Measurements from ENCODE around the gene RPRD1B.

Gene RPRD1B

DNA sequence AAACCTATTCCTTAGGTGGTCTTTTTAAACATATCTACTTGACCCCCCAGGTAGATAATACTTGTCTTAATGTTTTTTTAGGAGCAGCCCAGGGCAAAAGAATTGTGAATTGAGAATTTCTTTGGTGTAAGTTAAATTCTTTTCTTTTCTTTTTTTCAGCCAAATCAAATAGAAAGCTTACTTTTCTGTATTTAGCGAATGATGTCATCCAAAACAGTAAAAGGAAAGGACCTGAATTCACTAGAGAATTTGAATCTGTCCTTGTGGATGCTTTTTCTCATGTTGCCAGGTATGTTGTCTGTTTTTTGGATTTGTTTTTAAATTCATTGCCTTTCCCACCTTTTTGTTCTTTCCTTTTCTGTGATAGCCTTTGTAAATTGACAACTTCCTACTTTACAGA is 6.7 kb downstream of the RPRD1B start:
- no peak for DNase-seq

DNA sequence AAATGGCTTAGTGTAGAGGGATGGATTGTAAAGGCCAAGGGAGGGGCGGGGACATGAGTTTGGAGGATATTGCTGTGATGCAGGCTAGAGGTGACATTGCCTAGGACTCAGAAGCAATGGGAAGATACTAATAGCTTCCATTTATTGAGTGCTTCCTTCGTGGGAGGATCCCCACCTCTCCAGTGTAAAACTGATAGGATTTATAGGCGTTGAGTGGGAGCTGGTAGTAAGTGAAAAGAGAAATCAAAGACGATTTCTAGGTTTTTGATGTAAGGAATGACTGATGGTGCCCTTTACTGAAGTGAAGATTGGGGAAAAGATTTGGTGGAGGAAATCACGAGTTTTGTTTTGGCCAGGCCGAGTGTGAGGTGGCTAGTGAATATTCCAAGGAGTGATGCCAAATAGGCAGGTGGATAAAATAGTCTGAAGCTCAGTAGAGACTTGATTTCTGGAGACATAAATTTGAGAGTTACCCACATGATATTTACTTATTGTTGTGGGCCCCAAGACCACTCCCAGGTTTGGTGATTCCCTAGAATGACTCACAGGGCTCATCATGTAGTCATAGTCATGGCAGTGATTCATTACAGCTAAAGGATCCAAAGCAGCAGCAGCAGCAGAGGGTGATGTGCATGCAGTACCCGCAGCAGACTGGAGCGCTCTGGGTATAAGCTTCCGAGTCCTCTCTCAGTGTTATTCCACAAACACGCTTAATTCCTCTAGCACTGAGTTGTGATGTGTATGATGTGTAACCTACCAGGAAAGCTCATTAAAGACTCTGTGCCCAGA is 10.2 kb downstream of the RPRD1B start:
- no peak for DNase-seq

DNA sequence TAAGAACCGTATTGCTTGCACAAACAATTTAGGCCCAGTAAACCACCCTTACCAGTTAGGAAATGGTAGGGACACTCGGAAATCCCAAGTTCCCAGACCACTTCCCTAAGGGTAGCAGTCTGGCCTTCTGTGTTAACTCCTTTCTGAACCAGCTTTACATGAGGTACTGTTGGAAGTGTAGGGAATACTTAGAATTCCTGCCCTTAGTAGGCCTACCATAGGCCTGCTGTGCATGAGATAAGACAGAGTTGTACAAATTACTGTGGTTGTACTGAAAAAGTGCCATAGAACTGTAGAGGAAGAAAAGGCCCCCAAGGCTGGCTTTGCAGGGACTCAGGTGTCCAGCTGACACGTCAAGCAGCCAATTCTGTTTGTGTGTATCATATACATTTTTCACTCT is 11.1 kb downstream of the RPRD1B start:
- no peak for DNase-seq

DNA sequence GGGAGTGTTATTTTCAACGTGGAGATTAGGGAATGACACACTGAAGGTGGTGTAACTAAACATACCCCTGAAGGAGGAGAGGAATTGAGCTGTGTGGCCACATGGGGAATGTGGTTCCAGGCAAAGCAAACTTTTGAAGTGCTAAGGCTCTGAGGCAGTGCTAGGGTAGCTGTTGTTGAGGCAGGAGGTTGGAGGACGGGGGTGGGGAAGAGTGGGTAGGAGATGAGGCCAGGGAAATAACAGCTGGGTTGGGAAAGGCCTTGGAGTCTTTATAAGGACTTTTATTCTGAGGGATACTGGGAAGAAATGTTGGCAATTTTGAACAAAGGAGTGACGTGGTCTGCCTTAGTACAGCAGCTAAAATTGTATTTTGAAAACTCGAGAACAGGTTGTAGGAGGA is 13.0 kb downstream of the RPRD1B start:
- no peak for DNase-seq

GRCh38 chr20:38049800-38050199 is 16.3 kb downstream of the RPRD1B start:
- no peak for DNase-seq

DNA sequence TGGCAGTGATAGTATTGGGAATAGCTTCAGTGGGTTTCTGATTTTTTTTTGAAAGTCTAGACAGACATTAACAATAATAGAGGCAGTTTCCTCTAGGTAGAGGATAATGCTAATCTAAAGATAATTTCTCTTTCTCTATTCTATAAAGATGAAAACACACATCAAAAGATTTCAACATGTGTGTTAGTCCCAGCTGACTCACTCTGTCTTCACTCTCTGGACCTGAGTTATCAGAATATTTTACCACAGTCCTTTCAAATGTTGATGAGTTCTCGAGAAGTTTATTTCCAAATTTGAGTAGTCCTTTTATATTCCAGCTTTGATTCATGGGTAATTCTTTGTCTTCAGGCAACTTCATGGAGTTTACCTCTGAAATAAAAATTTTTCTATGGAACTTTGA is 17.1 kb downstream of the RPRD1B start:
- DNase-seq = no peak

DNA sequence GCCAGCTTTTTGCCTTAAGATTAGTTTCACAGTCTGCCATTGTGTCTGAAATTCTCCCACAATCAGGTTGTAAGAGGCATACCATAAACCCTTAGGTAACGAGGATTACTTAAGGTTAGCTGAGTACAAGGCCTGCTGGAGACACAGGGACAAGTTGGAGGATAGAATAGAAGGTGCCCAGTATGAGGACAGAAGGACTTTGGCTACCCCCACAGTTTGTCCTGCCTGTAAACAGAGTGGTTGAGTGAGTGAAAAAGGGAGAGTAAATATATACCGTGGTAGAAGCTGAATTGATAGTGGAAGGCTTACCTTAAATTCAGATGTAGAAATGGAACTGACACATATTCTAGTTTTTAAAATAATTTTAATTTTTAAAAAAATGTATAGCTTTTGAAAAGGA is 19.3 kb downstream of the RPRD1B start:
- DNase-seq = no peak

DNA sequence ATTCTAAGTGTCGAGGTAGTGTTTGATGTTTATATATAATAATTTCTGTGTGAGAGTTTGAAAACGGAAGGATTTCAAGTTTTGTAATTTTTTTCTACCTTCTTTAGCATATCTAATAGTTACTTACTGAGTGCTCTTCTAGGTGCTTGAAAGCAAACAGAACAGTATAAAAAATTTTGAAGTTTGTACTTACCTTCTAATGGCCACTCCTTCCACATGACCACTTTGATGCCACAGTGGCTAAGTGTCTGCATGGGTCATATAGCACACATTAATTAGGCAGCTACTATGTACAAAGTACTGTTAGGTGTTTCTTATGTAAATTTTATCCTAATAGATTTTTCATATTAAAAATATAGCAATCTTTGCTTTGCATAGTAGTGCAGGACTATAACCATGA is 21.1 kb downstream of the RPRD1B start:
- DNase-seq = no peak

DNA sequence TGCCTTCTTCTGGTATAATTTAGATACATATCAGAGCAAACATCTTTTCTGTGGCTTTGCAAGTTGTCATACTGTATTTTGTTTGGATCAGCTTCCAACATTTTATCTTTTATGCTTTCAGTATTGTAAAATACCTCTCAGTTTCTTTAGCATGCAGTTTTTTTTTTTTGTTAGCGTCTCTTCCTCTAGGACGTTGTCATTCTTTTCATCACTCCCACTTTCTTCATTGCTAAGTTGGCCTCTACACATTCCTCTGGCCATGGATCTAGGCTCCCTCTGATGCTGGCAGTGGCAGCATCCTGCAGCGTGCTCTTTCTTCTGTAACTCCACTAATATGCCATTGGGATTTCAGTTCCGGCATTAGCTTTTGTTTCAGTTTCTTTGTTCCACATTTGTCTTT is 21.7 kb downstream of the RPRD1B start:
- no peak for DNase-seq

DNA sequence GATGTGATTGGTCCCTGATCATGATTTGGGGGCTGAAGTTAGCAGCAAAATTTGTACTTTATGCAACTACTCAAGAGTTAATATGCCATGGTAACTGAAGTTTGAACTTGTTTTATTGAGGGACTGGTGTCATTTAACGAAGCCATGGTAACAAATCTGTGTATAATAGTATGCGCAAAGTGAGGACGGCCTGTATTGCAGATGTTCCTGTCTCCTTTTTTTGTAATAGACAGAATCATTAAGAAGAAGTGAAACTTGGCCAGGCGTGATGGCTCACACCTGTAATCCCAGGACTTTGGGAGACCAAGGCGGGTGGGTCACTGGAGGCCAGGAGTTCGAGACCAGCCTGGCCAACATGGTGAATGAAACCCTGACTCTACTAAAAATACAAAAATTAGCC is 22.3 kb downstream of the RPRD1B start:
- DNase-seq = no peak

DNA sequence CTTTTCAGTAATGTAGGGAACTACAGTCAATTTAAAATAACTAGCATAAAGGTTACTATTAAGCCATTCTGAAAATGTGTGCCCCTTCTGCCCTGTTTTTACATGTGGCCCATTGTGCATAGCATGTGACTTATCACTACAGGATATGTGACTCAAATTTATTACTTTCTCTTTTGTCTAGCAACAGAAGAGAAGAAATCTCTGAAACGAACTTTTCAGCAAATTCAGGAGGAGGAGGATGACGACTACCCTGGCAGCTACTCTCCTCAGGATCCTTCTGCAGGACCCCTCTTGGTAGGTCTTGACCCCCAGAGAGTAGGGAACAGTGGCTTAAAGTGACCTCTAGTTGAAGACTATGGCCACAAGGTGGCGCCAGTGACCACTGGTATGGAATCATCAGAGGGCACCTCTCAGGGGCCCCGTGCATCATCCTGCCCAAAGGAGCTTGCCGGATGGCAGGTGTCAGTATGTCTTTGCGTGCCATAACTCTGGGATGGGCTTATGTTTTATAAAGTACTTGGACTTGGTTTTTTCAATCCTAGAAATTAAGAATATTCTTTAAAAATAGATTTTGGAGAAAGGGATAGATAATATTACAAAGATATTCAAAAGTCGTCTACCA is 23.9 kb downstream of the RPRD1B start:
- DNase-seq = peak; percentile 72

GRCh38 chr20:38059832-38060231 is 26.3 kb downstream of the RPRD1B start:
- DNase-seq = no peak

DNA sequence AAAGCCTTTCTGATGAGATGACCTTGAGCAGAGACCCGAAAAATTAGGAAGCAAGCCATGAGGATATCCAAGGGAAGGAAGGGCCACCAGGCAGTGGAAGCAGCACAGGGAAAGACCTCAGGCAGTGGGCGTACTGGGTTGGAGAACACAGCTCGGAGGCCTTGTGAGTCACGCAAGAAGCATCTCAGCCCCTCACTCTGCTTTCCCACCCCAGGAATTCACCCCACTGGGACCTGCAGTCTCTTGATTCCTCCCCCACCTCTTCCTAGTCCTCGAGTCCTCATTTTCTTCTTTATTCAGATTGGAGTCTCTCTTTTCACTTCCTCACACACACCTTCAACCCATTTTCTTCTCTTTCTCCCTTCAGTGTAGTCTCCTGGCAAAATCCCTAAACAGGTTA is 27.0 kb downstream of the RPRD1B start:
- no peak for DNase-seq

GRCh38 chr20:38061109-38061508 is 27.6 kb downstream of the RPRD1B start:
- DNase-seq = no peak

GRCh38 chr20:38062890-38063289 is 29.3 kb downstream of the RPRD1B start:
- no peak for DNase-seq

DNA sequence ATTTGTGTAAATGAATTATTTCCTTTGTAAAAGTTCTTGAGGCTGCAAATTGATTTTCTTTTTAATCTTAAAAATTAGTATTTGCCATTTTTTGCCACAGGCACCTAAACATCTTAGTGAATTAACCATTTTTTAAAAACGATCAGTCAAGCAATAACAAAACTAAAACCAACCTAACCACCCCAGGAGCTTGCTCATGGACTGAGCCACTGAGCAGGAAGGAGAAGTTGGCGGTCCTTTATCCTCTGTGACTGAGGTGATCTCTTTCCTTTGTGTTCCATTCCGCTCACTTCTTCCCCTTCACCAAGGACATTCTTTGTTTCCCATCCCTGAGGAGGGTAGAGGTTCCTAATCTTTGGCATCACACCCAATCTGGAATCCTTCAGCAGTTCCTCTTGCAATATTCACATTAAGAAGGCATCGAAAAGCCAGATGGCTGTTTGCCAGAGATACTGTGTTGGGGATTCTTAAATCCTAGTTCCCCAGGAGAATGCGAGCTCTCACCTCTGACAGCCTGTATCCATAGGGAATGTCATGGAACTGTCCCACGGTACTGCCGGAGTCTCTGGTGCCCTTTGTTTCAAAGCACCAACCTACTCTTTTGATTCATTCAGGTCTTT is 30.5 kb downstream of the RPRD1B start:
- DNase-seq = no peak

GRCh38 chr20:38065764-38066375 is 32.3 kb downstream of the RPRD1B start:
- no peak for DNase-seq

DNA sequence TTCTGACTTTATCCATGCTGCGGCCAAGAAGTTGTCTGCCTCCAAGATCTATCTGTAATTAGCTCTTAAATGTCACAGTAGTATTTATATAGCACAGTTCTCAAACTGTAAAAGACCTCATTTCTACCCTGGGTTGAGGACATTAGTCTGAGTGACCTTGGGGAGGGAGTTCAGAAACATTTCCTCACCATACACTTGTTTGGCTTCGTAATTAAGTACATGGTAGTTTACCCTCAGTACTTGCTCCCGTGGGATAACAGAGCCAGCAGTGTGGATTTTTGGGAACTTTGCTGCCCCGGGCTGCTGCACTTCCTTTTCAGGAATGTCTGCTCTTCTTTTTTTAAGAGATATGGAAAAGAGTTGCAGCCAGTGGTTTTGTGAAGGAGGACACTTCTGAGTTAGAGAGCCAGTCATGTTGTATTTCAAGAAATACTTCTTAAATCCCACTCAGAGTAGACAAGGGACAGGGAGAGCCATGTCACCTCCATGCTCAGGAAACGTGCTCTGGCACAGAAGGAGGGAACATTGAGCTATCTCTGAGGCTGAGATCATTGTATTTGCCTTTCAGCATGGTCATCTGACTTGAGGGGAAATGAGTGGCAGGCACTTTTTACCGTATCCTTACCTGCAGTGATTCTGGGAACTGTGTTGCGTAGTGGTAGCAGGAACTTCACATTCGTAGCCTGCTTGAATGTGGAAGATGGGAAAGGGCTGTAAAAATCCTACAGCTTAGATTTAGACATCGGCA is 33.6 kb downstream of the RPRD1B start:
- no peak for DNase-seq

DNA sequence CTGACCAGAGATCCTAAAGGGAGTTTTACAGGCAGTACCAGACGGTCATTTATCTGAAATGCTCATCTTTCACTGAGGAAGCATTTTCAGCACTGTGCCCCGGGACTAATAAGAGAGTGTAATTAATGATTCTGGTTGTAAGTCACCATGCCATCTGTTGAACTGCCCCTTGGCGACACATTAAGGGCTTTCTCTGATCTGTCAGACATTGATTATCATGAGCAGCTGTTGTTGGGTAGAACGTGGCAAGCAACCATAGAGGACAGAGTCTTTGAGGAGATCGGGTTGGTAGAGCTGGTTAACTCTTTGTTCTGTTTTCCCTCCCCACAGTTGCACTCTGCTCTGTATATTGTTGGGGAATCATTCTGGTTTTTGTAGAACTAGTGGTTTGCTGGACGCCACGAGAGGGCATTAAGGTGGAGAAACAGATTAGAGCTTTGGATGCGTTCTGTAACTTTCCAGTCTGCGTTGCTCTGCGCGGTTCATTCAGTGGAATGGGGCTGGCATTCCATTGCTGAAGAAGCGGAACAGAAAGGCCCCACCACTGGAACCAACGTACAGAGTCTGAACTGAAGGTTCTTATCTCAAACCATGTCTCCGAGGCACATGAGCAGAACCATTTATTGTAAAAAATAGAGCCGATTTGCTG is 34.3 kb downstream of the RPRD1B start:
- no peak for DNase-seq

DNA sequence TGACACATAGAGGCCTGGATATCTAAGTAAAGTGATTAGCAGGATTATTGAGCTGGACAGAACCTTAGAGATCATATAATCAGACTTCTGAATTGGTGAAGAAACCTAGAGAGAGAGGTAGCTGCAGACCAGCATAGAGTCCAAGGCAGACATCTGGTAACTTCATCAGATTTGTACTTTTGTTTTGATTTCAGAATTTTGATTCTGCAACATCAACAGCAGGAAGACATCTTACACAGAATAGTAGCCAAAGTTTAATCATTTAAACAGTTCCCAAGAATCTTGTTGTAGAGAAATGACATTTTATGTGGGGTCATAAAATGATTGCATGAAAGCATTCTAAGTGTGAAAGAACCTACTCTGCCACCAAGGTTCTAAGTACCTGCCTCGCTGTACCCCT is 39.4 kb downstream of the RPRD1B start:
- no peak for DNase-seq

DNA sequence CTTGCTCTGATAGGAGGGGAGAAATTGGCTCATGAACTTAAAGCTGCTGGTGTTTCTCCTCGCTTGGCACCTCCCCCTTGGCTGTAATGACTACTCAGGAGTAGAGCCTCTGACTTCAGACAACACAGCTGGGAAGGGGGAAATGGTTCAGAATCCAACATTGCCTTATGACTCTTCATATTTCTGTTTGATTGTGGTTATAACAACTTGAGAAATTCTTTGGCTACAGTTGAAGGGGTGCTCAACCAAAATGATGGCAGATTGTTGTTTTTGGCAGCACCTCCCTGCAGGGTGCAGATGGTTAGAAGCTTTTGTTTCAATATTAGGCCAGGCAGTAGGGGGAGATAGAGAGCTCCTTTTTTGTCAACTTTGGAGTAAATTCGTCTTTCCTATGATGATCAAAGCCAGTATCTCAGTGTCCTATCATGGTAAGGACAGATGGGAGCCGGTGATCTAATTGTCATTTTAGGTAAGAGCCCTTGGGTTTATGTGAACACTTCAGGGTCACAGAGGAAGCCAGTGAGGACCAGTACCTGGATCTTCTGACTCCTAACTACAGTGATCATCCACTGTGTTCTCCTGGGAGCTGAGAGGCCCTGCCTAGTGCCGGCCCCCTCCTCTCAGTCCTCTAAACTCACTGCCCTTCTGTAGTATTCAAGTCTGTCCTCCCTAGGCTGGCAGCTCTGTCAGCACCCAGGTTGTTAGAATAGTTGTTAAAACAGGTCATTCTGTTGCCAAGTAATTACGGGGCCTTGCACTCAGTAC is 39.9 kb downstream of the RPRD1B start:
- DNase-seq = peak; percentile 34
